DMS114 treated with DMSO at 0.1 percent for 48 hours (cell line): Measurements from ENCODE around the gene TMEM37.

Source experiments
- DNase-seq: peaks from one replicate; lab custom pipeline; 2025; ENCODE audit not compliant: unreplicated experiment; lab: John Stamatoyannopoulos, UW

TMEM37 gene

DNA sequence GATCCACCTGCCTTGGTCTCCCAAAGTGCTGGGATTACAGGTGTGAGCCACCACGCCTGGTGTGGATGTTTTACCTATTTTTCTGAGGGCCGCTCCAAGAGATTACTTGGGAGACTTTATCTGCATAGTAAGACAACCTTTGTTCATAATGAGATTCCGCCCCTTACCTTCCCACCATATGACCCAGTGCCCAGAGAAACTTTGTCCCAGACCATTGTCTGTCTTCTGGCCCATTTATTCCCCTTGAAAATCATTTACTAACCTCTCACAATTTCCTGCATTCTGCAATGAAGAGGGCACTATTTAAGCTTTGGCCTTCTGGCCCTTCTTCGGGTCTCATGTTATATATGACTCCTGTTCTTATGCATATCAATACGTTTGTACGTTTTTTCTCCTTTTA, 13.7 kb upstream of the TMEM37 start:
- DNase-seq, result no peak

- DNase-seq, result no peak
Observed at GRCh38 chr2:119419065-119419464, 12.6 kb upstream of the TMEM37 start.

GRCh38 chr2:119419803-119420508, 11.7 kb upstream of the TMEM37 start:
- no peak for DNase-seq

- DNase-seq, result no peak
Observed at GRCh38 chr2:119421304-119421703, 10.3 kb upstream of the TMEM37 start.

DNA sequence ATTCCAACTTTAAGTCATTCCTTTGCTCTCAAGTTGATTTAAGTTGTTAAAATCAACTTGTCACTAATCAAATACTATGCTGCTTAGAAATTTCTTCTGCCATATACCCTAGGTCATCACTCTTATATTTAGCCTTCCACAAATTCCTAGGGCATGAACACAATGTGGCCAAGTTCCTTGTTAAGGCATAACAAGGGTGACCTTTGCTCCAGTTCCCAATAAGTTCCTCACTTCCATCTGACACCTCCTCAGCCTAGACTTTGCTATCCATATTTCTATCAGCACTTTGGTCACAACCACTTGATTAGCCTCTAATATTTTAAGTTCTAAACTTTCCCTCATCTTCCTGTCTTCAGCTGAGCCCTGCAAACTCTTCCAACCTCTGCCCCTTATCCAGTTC, 9.9 kb upstream of the TMEM37 start:
- no peak for DNase-seq

DNA sequence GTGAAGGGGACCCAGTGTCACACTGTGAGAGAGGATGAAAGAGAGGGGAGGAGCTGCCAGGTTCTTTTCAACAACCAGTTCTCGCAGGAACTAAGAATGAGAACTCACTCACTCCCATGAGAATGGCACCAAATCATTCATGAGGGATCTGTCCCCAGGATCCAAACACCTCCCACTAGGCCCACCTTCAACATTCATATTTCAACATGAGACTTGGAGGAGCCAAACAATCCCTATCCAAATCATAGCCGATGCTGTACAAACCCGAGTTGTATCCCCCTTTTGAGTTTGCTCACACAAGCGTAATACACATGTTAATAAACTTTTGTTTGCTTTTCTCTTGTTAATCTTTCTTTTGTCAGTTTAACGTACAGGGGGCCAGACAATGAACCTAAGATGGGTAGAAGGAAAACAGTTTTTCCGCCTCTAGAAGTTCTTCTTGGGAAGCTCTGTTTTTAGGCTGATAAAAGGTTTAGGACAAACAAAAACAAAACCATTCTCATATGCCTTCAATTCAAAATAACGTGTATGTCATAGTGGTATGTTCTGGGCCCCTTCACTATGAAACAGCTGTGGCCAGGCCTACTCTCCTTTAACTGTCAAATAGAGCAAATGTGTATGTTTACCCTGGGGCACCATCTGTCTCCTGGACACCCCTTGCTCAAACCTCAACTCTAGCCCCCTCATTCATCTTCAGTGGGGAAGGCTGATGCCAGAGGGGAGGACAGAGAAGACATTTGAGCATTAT, 9.1 kb upstream of the TMEM37 start:
- DNase-seq, result no peak

- no peak for DNase-seq
Observed at GRCh38 chr2:119423108-119423444, 8.6 kb upstream of the TMEM37 start.

DNA sequence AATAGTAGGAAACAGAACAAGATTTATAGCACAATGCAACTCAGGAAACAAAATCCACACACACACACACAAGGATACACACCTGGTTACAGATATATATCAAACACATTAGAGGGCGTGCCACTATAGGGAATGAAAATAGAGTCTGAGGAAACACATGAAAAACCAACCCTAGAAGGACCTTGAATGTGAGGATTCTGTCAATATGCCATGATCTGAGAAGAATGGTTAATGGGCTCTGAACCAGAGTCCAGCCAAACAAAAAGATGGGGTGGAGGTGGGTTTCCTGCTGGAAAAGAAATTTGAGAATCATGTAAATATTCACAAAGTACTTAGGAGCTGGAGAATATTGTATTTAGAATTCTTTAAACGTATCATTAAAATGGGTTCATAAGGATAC, 7.8 kb upstream of the TMEM37 start:
- no peak for DNase-seq

DNA sequence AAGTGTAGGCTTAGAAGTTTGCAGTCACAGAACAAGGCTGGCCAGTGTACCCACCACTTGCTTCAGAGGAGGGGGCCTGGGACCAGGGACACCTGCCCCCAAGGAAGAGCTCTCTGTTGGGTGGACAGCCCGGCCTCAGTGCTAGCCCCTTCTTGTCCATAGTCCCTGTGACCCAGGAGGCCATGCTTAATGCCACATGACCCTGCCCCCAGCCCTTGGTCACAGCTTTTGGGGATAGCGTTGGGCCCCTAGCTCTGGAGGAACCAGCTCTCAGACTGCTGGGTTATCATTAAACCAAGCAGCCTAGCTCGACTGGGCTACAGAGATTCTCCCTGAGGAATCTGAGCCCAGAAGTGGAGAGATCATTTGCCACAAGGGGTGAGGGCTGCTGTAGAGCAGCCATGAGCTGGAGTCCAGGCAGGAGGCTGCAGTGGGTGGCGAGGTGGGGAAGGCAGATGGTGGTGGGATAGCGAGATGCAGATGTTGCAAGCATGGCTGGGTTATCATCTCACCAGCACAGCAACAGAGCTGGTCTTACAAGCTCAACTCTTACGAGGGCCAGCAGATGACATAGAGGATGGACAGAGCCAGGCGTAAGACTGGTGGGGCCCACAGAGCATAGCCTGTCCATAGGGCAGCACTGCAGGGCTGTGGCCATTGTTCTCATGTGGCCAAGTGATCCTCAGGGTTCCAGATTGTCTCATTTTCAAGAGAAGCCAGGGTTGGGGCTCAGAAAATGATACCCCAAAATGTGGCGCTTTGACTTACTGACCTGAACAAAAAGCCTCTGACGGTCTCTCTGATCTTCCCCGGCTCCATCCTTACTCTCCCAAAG, 7.2 kb upstream of the TMEM37 start:
- DNase-seq, result no peak

DNA sequence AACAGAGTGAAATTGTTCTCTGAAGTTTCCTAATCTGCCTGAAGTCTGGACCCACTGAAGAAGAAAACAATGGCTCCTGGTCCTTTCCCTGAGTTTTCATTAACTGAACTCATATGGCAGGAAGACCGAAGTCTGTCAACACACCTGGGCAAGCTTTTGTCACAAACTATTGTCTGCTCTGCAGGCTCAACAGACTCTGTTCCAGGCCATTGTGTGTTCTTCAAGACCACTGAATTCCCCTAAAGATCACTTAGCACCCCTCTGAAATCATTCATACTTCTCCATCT, 6.6 kb upstream of the TMEM37 start:
- no peak for DNase-seq

DNA sequence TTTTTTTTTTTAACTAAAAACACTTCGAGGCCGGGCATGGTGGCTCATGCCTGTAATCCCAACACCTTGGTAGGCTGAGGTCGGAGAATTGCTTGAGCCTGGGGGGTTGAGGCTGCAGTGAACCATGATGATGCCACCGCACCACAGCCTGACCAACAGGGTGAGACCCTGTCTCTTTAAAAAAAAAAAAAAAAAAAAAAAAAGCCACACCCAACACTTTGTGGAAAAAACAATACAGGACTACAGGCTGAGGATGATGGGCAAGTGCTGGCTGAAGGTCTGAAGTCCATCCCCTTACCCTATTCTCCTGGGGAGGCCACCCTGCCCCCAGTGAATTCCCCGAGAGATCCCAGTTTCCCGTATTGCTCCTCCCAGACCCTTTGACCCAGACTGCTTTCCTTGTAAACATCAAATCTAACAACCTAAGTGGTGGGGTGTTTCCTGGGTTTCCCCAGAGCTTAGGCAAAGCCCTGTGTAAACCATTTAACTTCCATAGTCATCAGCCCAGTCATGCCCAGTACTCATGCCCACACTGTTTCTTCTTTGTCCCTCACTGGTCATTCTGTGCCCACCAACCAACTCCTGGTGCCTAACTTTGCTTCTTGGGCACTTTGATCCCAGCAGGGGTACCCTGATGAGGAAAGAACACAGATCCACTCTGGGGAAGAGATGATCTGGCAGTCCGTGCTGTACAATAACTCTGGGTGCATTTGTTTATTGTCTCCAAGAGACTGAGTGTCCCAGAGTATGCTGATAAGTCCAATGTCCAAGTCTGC, 5.8 kb upstream of the TMEM37 start:
- DNase-seq, result no peak

GRCh38 chr2:119426396-119426675, 5.3 kb upstream of the TMEM37 start:
- DNase-seq, result no peak

- no peak for DNase-seq
Observed at GRCh38 chr2:119426801-119427395, 4.8 kb upstream of the TMEM37 start.

GRCh38 chr2:119427756-119428155, 3.9 kb upstream of the TMEM37 start:
- DNase-seq, result no peak

DNA sequence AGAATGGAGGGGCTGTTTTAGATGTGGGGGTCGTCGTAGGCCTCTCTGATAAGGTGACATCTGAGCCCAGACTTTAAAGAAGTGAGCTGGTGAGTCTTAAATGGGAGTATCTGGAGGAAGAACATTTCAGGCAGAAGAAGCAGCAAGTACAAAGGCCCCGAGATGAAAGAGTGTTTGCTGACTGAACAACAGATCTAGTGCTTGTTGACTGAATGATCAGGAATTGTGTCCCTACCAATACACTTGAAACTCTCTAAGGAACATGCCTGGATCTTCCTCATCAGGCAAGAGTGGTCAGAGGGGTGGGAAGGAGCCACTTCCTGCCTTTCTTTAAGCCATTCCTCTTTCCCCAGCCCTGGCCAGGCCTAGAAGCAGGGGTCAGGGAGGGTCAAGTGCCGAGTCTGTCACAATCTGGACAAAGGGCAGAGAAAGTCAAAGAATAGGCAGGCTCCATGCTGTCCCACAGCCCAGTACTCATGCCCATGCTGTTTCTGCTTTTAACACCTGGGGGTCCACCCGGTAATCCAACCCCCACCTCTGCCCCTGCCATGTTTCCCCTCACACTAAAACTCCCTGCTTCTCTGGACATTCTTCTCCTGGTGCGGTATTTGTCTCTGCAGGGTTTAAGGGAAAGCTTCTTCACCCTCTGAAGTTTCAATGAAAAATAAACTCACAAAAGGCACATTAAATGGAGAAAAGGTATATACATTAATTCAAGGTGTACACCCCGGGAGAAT, 3.0 kb upstream of the TMEM37 start:
- no peak for DNase-seq

GRCh38 chr2:119429225-119429981, 2.3 kb upstream of the TMEM37 start:
- no peak for DNase-seq

DNA sequence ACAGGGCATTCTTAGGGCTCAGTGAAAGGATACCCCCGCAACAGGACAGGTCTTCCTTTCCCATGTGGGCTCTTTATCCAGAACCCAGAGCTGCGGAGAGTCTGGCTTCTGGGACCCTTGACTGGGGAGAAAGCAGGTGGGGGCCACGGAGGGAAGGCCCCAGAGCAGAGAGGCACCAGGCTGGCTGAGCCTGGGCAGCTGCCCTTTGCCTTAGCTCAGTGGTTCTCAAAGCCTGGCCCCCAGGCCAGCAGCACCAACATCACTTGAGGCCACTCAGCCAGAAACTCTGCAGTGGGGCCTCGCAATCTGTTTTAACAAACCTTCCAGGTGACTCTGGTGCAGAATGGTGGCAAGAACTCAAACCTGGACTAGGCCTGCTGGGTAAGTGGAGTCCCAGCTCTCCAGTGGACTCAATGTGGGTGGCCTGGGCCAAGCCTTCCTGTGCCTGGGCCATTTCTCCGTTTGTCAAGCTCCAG, 1.6 kb upstream of the TMEM37 start:
- no peak for DNase-seq

DNA sequence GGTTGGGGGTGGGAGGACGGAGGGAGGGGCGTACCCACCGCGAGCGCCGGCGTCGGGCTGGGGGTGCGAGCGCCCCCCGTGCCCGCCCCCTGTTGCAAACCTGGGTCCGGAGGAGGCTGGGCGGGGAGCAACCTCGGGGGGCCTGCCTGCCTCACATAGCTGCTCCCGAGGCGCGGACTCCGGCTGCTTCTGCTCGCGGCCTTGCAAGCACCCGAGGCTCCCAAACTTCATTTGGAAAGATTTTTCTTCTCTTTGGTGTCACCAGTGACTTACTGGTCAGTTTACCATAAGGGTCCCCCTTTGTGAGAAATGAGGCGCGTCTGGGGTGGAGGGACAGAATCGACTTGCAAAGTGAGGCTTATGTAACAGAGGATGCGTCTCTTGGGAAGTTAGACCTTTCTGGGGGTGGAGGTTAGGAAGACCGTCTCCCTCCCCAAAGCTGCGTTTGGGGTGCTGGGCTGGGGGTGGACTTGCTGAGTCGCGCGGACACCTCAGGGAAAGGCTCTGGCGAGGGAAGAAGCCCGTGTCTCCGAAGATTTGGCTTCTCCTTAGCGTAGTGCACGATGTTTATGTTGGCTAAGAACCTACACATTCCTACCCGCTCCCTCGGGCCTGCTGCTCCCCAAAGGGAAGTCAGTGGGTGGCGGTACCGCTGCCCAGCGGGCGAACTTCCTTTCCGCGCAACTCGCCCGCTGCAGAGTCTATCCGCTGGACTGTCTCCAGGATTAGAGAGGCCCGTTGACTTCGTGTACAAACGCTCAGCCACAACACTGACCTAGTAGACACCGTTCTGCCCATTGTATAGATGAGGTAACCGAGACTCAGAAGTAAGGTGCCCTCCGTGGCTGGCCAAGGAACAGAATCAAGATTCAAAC, 559 bp downstream of the TMEM37 start:
- no peak for DNase-seq
